ENCODE measurements around the gene PGBD1. TPM values are rescaled to one million over a fixed set of nuclear protein-coding genes. Genes with fewer than 3 reads are reported as not detected.

Gene PGBD1
- total and polyA plus RNA-seq, 2 donors (not counting 1 experiment from before 2014, with no cell fraction given), result 0.55 to 2.4 TPM

GRCh38 chr6:28266563-28266961 lies 14.8 kb upstream of the PGBD1 start:
- CTCF ChIA-PET, result interaction anchor here (0.7 to 3.0 kb wide), 10 partner anchors 14 to 469 kb away, joined by 3 to 24 read pairs (median 4); partner anchors contain the start of genes PGBD1, ZKSCAN3, ZKSCAN4 and ZKSCAN8
- TF ChIP-seq CTCF (IDR thresholded peaks at IDR 0.05), result no peak
- TF ChIP-seq EZH2 (IDR thresholded peaks at IDR 0.05; ENCODE audit: borderline replicate concordance, insufficient read depth, low read depth, low read length, poor library complexity, severe bottlenecking), result no peak
- DNase-seq (no peak), ATAC-seq (ENCODE audit: low read depth) (no peak)
- POLR2A ChIA-PET, result interaction anchor here (0.5 to 2.1 kb wide), 8 partner anchors 14 to 894 kb away, joined by 3 to 12 read pairs (median 4); partner anchors contain the start of genes ZKSCAN4, ZKSCAN8, ZSCAN12 and ZSCAN31
- Mint-ChIP-seq H3K4me1 (peaks cover 10% of the 10 kb centered on the region), H3K27ac (no peak overlapping the region), H3K9me3 (ENCODE audit: insufficient read depth) (no peaks in the 10 kb centered on the region), H3K4me3 (no peak overlapping the region), H3K27me3 (no peaks in the 10 kb centered on the region)
- Histone ChIP-seq H3K36me3 (replicated peaks in 1 of 2; ENCODE audit: control extremely low read depth in 1 of 2, control insufficient read depth in 1 of 2, extremely low read depth in 1 of 2, insufficient read depth in 2 of 2, low read length in 1 of 2) (peaks cover 0 to under 1% of the 10 kb centered on the region in 2 experiments), H3K9ac (ENCODE audit: low read length) (peak overlapping the region; percentile 89), H3K4me1 (ENCODE audit: control insufficient read depth in 2 of 2, insufficient read depth in 2 of 2, low read length in 2 of 2) (peaks cover 10 to 18% of the 10 kb centered on the region in 2 donors), H3K4me3 (ENCODE audit: control extremely low read depth in 1 of 5, extremely low read depth in 1 of 5, insufficient read depth in 1 of 5, low read depth in 2 of 5, low read length in 4 of 5) (peak overlapping the region; percentile 62 to 100 (median 72)), H3K27ac (ENCODE audit: low read length in 2 of 2) (peak overlapping the region; percentile 66 to 77), H3K79me2 (ENCODE audit: control insufficient read depth, insufficient read depth, low read length) (peaks cover 24% of the 10 kb centered on the region), H3K27me3 (replicated peaks in 1 of 4; ENCODE audit: control extremely low read depth in 1 of 4, control insufficient read depth in 3 of 4, insufficient read depth in 4 of 4, low read length in 3 of 4) (peaks cover 0 to 5% (median 0%) of the 10 kb centered on the region in 4 experiments), H4K20me1 (ENCODE audit: control insufficient read depth, insufficient read depth, low read length, poor library complexity, severe bottlenecking) (no peaks in the 10 kb centered on the region), H3K9me3 (ENCODE audit: control extremely low read depth in 1 of 3, control insufficient read depth in 2 of 3, insufficient read depth in 1 of 3, low read length in 2 of 3) (no peaks in the 10 kb centered on the region), H2AFZ (ENCODE audit: insufficient read depth, low read depth, low read length, poor library complexity, severe bottlenecking) (peak overlapping the region; percentile 94), H3K4me2 (replicated peaks; ENCODE audit: low read depth, low read length, poor library complexity, severe bottlenecking) (peak overlapping the region; percentile 84)
- intact Hi-C loops (cut with micrococcal nuclease), result loop anchor here (2.0 to 5.0 kb wide), 5 partner anchors 130 to 879 kb away; partner anchors contain the start of genes ZNF165, ZNF391, ZSCAN12 and ZSCAN16
- no CpG with 5 or more reads among the region's 5 CpGs for WGBS (ENCODE audit: insufficient coverage)

Data from B cell (primary cell).